GM21825 (cell line): Measurements from ENCODE around the gene MVB12B.

Experiments used
- ATAC-seq: cut with Tn5 transposase; IDR thresholded peaks from one replicate; pipeline ENCODE4 v1.9.1; 2021; ENCODE audit warnings: mild to moderate bottlenecking, moderate library complexity; ENCODE audit not compliant: unreplicated experiment

The MVB12B gene

DNA sequence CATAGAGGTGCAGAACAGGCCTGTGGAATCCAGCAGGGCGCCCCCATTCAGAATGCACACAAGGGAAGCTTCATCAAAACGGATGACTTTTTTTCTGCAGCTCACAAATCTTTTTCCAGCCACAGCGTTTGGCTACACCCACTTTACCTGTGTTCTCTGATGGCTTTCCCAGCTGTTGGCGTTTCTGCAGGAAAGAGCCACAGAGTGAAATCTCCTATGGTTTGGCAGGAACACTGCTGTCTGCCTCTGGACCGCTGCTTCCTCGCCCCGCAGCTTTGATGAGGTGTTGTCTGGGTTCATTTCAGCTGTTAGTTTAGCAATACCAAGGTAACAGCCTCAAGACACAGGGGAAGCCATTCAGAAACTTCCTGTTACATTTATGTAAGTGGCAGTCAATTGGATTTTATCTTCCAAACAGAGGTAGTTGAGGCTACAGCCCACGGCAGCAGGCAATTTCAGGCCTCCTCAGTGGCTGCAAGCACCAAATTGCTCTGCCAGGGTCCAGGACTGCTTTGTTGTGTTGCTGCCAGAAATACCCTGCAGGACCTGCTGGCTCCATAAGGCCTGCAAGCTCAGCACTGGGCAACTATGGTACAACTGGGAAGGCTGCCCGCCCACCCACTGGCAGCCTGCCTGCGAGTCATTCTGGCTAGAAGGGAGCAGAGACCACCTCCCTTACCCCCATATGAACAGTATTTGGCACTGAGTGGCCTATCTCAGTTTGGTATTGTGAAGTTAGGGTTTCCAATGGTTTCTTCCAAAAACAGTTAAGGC, 96.7 kb downstream of the MVB12B start:
- no peak for ATAC-seq

DNA sequence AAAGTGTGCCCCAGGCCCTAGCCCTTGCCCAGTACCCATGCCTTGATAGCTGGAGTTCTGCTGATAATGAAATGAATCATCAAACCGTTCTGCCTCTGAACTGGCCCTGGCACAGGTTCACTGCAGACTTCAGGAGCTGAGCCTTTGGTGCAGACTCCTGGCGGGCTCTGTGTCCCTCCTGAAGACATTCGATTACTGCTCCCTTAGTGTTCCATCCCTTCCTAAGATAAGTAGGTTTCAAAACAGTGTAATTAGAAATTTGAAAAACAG, 97.2 kb downstream of the MVB12B start:
- no peak for ATAC-seq

DNA sequence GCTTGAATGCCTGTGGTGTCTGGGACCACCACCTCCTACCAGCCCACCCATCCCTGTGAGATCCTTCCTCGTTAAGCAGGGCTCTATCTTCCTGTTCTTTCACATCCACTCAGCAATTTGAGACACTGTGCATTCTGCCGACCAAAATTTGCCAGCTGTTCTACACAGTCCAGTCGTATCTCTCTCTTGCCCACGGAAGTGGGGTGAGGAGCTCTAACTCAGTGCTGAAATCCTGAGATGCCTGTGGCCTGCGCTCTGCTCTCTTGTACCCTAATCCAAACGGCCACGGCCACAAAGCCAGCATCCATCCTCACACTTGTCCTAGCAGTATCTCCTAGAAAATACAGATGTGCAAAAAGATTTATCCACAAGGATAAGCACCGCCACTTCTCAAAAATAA, 97.9 kb downstream of the MVB12B start:
- ATAC-seq, result no peak

DNA sequence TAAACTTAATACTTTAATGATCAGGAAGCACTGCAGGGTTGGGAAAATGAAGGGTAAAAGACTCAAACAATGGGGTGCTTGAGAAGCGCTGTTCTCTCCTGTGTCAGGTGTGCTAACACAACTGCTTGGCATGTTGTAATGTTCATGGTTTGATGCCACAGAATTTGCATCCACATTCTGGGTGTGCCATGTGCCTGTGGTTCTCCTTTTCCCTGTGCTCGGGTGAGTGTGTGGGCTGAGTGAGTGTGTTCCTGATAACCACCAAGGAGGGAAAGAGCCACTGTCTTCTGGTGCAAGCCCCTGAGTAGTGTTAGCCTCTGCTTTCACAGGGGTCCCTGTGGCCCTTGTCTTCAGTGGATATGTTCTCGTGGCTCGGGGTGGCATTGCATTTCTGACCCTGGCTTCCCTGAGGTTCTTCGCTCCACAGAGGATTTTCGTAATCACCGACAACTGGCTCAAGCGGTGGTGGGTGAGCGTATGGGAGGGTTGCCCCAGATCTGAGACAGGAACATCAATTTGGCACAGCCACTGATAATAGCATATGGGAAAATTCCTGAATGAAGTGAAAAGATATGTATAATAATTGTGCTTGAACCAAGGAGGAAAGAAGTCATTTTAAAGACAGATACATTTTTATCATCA, 102.0 kb downstream of the MVB12B start:
- ATAC-seq, result no peak

DNA sequence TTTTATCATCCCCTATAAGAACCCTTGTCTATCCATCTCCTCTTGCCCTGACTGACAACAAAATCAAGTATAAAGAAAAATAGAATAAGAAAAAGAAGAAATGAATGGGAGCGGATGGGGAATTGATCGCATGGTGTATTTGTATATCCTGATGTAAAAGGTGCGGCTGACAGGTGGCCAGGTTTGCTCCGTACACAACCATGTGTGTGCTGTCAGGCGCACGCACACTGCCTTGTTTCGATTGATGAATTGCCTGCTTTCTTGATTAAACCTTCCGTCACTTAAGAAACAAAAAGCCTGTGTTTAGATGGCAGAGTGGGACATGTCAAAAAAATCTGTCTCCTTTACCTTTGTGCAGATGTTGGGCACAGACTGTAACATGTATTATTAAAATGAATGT, 102.6 kb downstream of the MVB12B start:
- no peak for ATAC-seq

DNA sequence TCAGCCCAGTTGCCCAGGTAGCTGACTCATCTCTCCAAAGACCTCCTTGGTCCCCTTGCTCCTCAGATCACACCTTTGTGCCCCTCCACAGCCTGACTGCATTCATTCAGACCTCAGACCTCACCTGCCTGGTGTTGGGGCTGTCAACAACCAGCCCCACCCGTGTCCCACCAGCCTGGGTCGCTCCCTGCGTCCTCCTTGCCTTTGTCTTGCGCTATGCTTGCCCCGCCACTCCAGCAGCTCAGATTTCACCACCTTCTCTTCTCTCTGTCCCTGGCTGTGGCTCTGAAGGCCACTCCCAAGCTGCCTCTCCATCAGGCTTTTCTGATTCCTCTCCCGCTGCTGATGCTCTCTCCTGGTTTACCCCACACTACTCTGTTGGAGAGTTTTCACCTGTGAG, 103.5 kb downstream of the MVB12B start:
- no peak for ATAC-seq

DNA sequence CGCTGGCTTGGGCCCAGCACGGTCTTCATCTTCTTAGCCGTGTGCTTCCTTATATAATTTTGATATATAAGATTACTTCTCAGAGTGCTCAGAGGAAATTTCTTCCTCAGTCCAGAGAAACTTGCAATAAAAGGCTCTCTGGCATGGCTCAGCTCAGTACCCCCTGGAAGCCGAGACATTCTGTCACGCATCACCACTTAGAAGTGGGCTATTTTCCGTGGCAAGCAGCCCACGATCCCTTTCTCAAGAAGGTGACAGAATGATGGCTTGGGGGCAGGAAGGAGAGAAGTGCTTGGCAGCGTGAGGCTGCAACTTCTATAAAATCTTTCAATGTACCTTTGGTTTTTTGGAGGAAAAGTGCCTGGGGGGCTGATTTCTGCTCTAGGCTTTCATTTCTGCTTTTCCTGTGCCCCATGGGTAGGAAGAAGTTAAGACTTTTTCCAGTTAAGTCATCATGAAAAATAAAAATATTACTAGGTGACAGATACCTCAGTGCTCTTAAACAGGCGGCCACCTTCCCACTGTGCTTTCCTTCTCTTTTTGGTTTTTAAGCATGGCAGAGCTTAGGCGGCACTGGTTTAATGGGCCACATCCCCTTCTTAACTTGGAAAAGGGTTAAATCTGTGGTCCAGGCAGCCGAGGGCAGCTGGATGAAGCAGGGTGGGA, 104.6 kb downstream of the MVB12B start:
- no peak for ATAC-seq

DNA sequence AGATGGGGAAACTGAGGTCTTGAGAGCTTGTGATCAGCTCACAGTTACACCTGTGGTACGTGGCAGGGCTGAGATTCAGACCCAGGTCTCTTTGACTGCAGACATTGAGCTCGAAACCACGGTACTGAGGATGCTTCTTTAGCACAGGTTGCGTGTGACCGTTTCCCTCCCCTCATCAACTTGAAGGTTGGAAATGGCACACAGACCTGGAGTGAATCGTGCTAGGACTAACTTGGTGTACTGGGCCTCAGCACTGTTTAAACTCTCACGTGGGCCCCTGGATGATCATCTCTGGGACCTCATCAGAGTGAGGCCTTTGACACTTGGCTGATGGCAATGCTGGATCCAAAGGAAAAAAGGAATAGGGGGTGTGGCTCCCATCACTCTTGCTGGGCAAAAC, 106.0 kb downstream of the MVB12B start:
- no peak for ATAC-seq

DNA sequence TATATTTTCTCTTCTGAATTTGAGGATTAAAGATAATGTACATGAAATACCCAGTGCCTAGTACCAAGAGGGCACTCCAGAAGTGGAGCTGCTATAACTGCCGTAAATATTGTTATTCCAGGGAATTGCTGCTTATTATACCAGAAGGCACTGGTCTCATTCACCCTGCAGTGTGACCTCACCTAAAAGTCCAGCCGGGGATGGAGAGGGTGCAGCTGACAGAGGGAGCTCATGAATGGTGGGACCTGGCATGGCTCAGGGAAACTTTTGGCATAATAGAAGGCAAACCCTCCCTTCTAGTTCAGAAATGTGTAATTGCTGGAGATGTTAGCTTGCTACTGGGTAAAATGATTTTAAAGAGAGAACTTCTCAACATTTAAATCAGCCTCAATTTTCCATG, 108.5 kb downstream of the MVB12B start:
- no peak for ATAC-seq

DNA sequence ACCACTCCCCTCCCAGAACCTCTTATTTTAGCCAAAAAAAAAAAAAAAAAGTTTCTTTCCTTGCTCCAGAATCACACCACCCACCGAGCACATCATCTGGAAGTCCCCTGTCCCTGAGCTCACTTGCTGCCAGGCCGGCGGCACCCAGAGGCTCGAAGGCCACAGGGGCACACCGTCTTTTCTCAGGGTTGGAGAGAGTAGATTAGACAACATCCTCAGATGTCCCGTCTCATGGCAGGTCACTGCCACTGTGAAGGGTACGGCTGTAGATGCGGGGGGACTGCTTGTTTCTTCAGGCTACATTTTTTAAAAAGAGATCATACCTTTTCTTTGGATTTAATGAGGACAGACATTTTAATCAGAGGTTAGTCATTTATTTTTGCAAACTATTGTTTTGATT, 109.0 kb downstream of the MVB12B start:
- ATAC-seq, result no peak

DNA sequence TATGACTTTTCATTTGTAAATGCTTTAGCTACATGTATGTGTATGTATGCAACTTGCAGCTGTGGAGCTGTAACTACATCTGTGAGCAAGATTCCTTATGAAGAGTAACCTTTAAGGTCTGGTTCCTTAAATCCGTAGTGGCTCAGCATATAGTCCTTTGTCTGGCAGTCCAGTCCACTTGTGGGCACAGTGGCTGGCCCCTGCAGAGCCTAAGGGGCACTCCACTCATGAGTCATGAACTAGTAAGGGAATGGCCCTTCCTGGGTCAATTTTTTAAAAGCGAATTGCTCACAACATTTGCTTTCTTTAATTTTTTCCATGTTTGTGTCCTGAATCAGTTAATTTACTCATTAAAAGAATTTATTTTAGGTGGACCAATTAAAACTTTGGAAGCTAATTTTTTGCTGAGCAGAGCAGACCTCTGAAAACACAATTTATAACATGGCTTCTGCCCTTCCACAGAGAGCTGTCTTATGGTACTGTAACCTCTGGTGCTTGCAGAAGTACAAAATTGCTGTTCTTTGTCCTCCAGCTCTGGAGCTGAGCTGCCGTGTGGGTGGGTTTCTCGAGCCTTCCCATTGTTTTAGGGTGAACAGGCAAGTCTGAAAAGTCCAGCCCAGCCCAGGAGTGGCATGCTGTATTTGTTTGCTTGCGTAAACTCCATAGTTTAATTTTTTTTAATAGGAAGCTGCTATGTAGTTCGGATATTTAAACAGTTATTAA, 110.1 kb downstream of the MVB12B start:
- ATAC-seq, result no peak

DNA sequence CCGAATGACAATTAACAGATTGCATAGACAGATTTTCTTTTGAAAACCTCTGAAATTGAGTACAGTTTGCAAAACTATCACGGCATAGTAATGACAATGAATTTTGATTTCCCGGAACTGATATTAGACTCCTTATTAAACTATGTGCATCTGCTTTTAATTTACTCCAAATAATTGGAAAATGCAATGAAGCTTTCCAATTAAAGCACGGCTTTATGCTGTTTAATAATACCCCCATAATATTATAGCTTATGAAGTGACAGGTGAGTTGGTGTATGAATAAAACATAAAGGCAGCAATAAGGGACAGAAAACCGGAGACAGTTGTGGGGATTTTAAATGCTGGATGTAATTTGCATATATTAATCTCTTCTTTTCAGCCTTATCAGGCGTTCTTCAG, 110.6 kb downstream of the MVB12B start:
- ATAC-seq, result no peak

DNA sequence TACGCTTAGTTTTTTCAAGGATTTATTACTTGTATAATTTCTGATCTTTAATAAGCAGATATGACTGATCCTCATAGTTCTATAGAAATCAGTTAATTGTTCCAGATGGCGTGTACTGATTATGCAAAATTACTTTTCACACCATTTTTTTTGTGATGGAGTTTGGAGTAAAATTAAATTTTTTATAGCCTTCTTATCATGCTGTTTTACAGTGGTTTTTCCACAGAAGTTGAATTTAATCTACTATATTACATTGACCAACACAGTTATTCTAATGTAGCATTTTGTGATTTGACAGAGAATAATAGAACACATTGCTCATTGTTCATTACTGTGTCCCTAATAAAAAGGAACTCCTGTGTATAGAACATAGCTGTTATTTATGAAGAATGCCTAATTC, 111.1 kb downstream of the MVB12B start:
- ATAC-seq, result no peak

DNA sequence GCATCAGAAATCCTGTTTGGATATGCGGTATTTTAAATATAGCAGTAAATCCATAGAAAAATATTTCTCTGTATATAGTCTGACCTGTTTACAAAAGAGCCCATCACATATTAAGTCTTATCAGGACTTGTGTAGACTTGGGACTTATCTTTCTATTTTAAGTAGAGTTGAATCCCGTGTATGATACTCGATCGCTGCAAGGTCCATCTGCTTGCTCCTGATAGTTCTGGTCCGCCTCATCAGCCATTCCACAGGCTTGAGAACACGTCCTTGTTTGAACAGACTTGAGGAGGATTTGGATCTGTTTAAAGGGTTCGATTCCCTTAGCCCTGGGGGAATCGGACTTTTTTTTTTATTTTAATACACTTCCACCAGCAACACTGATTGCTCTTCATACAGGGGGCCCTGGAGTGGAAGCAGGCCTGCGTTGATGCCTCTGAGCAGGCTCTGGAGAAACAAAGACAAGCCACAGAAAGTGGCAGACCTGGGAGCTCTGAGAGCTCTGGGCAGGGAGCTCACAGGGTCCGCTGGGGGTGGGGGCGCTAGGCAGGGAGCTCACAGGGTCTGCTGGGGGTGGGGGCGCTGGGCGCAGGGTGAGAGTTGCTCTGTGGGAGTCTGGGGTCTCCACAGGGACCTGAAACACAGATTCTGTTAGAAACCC, 112.2 kb downstream of the MVB12B start:
- no peak for ATAC-seq

DNA sequence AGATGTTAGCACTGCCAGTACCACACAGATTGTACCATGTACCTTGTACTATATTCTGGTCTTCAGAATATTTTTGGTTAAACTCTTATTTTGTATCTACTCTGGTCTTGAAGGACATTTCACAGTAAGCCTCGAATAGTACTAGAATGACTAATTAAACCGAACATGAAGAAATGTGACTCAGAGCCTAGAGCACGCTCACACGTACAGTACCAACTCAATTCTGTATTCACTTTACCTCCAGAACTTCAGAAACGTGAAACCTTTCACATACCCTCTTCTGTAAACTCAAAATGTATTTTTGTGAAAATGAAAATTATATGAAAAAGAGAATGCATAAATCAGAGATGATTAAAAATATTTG, 112.8 kb downstream of the MVB12B start:
- ATAC-seq, result no peak

DNA sequence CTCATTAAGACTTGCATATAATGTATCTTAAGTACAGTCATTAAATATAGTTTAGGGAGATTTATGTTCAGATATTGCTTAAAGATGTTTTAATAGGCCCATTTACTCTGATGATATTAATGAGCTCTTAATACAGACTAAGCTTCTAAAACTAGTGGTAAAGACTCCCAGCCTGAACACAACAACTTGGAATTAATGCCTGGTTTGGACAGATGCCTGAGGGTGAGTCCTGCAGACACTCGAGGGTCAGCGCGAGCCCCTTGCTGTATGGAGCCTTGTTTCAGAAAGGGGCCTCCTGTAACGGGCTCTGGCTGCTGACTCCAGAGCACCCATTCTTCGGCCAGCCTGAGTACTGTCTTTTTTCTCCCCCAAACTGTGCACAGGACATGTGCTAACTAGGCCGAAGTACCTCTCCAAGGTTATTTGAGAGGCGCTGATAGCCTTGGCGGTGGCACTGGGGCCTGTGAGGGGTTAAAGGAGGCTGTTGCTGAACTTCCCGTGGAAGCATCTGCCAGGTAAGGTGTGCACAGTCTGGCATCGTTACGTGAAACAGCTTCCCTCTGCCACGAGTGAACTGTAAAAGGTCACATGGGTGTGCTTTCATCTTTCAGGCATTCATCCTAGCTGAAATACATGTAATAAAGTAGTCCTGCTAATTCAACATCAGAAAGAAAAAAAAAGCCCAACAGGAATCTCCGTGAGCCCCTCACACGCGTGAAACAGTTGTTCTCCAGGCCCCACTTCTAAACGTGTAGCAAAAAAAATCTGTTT, 113.4 kb downstream of the MVB12B start:
- no peak for ATAC-seq

DNA sequence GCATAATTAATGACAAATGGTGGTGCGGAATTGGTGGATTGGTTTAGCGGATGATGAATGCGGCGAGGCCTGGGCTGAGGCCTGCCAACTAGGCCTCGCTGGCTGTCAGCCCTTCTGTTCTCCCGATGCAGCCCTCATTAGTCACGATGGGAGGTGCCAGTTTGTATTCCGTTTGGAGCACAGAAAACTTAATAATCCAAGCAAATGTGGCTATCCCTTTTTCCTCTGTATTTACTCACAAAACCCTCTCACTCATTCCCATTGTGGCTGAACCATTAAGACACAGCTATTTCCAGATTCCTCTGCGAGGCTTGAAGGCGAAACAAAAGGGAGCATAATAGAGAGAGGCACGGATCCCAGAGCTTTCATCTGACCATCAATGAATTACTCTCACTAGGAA, 114.3 kb downstream of the MVB12B start:
- no peak for ATAC-seq

DNA sequence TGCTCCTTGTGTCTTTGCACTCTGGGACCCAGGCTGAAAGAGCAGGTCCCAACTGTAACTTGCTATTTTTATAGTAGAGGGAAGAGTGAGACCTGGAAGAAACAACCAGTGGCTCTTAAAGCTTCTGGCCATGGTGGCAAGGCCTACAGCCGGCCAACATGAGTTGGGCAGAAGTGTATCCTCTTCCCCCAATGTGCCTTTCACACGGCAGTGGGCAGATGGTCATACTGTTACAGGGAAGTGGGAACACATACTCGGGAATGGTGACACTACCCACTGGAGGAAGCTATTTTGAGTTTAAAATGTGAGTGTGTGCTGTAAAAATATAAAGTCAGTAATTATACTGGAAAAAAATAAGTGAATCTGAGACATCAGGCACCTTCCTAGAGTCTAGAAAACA, 116.0 kb downstream of the MVB12B start:
- ATAC-seq, result no peak

DNA sequence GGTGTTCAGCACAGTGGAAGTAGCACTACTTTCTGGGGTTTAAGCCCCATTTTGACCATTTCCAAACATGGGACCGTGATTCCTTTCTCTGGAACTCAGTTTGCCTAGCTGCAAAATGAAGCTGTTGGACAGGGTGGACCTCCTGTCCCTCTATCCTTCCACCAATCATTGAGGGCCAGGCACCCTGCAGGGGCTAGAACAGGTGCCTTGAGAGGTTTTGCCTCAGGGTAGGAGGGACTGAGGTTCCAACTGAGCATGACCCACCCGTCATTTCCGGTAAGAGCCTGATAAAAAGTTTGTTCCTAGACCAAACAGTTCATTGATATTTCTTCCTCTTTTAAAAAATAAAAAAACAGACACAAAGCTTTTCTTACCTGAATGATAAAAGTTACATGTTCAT, 116.5 kb downstream of the MVB12B start:
- ATAC-seq, result no peak

DNA sequence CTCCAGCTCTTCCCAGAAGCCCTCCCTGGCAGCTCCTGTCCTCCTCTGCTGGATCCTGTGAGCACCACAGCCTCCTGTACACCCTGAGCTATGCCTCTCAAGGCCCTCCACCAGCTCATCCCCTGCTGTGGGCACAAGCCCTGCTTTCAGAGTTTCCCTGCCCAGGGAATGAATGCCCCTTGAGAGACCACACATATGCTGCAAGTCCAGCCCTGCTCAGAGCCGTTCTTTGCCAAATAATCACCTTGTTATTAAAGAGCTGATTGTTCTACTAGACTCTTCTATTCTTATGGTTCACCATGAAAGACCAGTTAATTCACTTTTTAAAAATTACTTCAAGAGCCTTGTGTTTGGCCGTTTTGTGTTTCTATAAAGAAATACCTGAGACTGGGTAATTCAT, 121.5 kb downstream of the MVB12B start:
- no peak for ATAC-seq
